ENCODE measurements around the gene UBE2B. TPM values are rescaled to one million over a fixed set of nuclear protein-coding genes. Genes with fewer than 3 reads are reported as not detected.
"Not testable (repeated sequence)": the region's sequence is repeated elsewhere in the genome, so short reads cannot be mapped to it uniquely, and the experiment has no call there.

Gene UBE2B
- 100 to 1,000 TPM; 115 to 127 (median 127) TPM for polyA plus RNA-seq (ENCODE audit: insufficient read length in 3 of 3)

DNA sequence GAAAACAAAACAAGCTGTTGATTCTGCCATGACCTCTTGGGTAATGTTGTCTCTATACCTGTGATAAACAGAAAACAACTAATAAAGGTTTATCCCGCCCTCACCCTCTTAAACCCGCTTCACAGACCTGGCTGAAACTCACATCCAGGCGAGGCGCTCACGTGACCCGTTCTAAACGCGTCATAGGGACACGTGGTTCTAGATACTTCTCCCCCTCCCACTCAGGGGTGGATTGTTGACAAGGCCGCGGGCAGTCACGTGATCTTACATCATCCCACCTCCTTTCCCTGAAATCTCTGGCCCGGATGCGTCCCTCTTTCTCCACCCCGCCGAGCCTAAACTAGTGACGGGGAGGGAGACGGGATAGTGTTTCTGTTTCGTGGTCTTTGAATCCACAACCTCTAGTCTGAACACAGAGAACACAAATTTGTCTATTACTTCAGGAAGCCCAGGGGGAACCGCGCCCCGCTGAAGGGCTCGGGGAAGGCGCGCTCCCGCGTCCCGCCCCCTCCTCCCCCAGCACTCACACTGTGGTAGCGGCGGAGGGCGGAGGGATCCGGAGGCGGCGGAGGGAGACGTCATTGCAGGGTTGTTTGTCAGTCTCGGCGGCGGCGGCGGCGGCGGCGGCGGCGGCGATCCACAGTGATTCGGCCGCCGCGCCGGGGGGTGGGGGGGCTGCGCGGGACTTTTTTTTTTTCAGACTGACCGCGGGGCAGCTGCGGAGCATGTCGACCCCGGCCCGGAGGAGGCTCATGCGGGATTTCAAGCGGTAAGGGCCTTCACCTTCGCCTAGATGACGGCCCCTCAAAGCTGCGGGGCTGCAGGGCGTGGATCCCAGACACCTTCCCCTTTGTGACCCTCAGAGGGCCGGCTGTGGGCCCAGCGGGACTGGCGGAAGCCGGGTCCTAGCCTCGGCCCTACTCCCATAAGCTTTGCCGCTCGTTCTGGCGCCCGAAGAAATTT is at the start of gene UBE2B:
Gene UBE2B, plus strand, starts transcription at position 699 of the 963 bp plus-strand sequence. Its CDS starts 27 bp downstream, at position 726.
- peak; percentile 99 for DNase-seq (ENCODE audit: low read depth in 3 of 3, low spot score in 2 of 3)

GRCh38 chr5:134327327-134327726 is 44.0 kb upstream of the UBE2B start:
- DNase-seq (ENCODE audit: low read depth in 3 of 3, low spot score in 2 of 3), result no peak

- DNase-seq (ENCODE audit: low read depth in 3 of 3, low spot score in 2 of 3), result no peak
Observed at GRCh38 chr5:134328619-134329018, 42.8 kb upstream of the UBE2B start.

GRCh38 chr5:134336833-134337232 is 34.5 kb upstream of the UBE2B start:
- not testable (repeated sequence) for DNase-seq (ENCODE audit: low read depth in 3 of 3, low spot score in 2 of 3)

- not testable (repeated sequence) for DNase-seq (ENCODE audit: low read depth in 3 of 3, low spot score in 2 of 3)
Observed at GRCh38 chr5:134343500-134343899, 27.9 kb upstream of the UBE2B start.

- not testable (repeated sequence) for DNase-seq (ENCODE audit: low read depth in 3 of 3, low spot score in 2 of 3)
Observed at GRCh38 chr5:134345476-134345875, 25.9 kb upstream of the UBE2B start.

DNA sequence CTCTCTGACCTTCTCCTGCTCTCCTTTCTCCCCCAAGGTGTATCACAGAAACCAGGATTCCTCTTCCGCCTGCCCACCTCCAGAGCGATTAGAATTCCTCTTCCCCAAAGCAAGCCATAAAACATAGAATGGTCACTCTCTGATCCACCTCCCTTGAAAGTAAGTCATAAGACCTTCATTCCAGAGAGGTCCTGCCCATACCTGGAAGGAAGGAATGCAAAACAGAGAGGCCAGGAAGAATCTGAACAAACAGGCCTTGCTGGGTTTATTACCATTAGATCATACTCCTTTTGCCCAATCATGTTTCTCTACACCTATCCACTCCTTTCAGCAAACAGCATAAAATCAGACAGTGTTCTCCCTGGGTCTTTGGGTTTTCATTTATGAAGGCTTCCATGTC is 25.4 kb upstream of the UBE2B start:
- DNase-seq (ENCODE audit: low read depth in 3 of 3, low spot score in 2 of 3), result no peak

- no peak for DNase-seq (ENCODE audit: low read depth in 3 of 3, low spot score in 2 of 3)
Observed at GRCh38 chr5:134349463-134349862, 21.9 kb upstream of the UBE2B start.

DNA sequence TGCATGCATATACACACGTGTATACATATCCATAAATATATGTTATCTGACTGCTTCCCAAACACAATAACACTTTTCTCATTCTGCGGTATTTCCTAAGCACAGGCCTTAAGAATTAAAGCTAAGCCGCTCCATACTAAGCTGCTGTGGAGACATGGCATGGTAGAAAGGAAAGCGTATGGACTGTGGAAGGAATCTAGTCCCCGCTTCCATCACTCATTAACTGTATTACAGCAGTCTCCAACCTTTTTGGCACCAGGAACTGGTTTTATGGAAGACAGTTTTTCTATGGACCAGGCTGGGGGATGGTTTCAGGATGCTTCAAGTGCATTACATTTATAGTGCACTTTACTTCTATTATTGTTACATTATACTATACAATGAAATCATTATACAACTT is 15.7 kb upstream of the UBE2B start:
- DNase-seq (ENCODE audit: low read depth in 3 of 3, low spot score in 2 of 3), result no peak

DNA sequence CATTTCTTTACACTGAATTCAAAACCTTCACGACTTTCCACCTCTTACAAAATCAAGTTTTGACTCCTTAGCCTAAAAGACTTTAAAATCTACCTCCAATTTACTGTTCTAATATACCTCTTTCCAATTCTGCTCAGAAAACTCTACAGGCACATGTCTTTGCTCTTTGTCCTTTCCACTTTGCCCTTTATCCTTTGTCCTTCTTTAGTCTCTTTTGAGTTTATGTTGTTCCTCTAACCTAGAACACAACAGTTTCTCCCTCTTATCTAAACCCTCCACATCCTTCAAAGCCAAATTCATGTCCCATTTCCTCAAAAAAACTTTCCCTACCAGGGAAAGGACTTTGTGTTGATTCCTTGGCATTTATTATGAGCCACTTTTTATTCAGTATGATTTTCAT is 5.8 kb upstream of the UBE2B start:
- no peak for DNase-seq (ENCODE audit: low read depth in 3 of 3, low spot score in 2 of 3)

GRCh38 chr5:134370311-134370870 is 978 bp upstream of the UBE2B start:
- no peak for DNase-seq (ENCODE audit: low read depth in 3 of 3, low spot score in 2 of 3)

- DNase-seq (ENCODE audit: low read depth in 3 of 3, low spot score in 2 of 3), result peak in 2 of 3 donors; percentile 13 to 31
Observed at GRCh38 chr5:134371834-134372340, 518 bp downstream of the UBE2B start.

GRCh38 chr5:134373633-134374032 is 2.3 kb downstream of the UBE2B start:
- not testable (repeated sequence) for DNase-seq (ENCODE audit: low read depth in 3 of 3, low spot score in 2 of 3)

DNA sequence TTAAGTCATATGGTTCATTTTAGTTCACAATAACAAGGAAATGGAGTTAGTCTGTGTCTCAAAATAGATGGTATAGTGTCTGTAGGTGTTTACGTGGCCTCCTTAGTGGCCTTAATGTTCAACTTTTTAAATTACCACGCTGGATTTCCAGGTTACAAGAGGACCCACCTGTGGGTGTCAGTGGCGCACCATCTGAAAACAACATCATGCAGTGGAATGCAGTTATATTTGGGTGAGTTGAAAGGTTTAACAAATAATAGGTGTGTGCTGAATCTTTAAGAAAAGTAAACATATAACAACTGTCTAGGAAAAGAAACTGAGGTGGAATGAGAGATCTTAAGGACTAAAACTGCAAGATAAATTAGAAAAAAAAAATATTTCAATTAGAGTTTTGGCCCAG is 2.9 kb downstream of the UBE2B start:
- DNase-seq (ENCODE audit: low read depth in 3 of 3, low spot score in 2 of 3), result no peak

DNA sequence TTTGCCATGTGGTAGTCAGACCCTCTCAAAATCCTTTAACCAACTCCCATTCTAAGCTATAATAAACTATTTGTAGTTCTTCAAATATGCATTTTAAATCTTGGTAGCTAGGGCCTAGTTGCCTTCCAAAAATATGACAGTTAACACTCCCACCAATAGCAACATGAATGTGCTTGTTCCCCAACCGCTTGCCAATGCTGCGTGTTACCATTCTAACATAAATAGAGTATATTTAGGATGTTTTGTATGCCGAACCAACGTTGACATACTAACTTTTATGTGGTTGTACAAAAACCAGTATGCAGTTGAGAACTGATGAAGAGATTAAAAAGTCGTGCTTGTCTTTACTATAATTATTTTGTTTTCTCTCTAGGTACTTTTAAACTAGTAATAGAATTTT is 9.0 kb downstream of the UBE2B start:
- DNase-seq (ENCODE audit: low read depth in 3 of 3, low spot score in 2 of 3), result no peak

- DNase-seq (ENCODE audit: low read depth in 3 of 3, low spot score in 2 of 3), result not testable (repeated sequence)
Observed at GRCh38 chr5:134382204-134382603, 10.8 kb downstream of the UBE2B start.

DNA sequence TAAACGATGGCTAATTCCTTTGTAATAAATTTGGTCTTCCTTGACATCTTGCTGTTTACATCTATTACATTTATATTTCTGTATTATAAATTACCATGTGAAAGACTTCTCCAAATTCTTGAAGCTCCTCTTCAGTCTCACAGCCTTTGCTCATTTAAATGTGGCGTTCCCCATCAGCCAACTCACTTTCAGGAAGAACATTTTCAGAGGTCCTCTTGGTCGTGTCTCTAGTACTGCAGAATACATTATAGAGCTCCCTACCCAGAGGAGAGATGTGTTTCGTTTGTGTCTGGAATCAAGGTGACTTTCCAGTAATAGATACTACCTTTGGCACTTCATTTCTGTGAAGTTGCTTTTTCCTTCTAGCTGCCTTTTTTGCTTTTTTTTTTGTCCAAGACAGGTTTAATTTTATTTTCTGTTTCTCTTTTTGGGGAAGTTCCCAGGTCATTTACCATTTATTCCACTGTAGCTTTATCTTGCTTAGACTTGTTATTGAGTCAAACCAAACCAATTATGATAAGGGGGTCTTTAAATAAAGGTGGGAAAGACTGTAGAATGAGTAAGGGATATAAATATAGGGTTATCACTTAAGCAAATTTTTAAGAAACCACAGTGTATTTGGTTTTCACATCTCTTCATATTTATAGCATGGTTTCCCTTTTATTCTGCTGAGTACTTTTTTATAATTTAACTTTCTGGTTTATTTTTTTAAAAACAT is 12.8 kb downstream of the UBE2B start:
- DNase-seq (ENCODE audit: low read depth in 3 of 3, low spot score in 2 of 3), result no peak

- DNase-seq (ENCODE audit: low read depth in 3 of 3, low spot score in 2 of 3), result no peak
Observed at GRCh38 chr5:134387443-134387842, 16.1 kb downstream of the UBE2B start.

GRCh38 chr5:134392301-134392700 is 20.9 kb downstream of the UBE2B start:
- no peak for DNase-seq (ENCODE audit: low read depth in 3 of 3, low spot score in 2 of 3)

GRCh38 chr5:134394932-134395331 is 23.6 kb downstream of the UBE2B start:
- no peak for DNase-seq (ENCODE audit: low read depth in 3 of 3, low spot score in 2 of 3)

DNA sequence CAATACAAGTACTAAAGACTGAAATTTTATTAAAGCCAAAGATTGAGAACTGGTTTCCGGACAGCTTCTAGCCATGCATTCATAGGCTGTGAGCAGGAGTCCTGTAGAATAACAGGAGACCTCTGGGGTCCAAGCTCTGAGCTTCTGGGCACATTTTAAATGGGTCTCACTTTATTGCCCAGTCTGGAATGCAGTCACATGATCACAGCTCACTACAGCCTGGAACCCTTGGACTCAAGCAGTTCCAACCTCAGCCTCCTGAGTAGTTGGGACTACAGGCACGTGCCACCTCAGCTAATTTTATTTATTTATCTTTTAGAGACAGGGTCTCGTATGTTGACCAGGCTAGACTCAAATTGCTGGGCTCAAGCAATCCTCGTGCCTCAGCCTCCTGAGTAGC is 24.9 kb downstream of the UBE2B start:
- DNase-seq (ENCODE audit: low read depth in 3 of 3, low spot score in 2 of 3), result no peak

Measured in right renal cortex interstitium (tissue), 3 donors.